Measurements from ENCODE around the gene TCEAL3. TPM values are rescaled to one million over a fixed set of nuclear protein-coding genes. Genes with fewer than 3 reads are reported as not detected.
A peak's percentile ranks its signal among the peaks of the same experiment; 100 is the strongest.
"Not testable (repeated sequence)": the region's sequence is repeated elsewhere in the genome, so short reads cannot be mapped to it uniquely, and the experiment has no call there.

The TCEAL3 gene
- total RNA-seq (2014; rRNA removed; shearing (Covaris generic); ENCODE audit: low replicate concordance) = 1.0 TPM in 1 of 2 replicates, not detected in the other

GRCh38 chrX:103607364-103608305, at the start of gene TCEAL3:
TCEAL3 (plus strand) TSS chrX:103607963; CDS start chrX:103609065, 1,102 bp downstream.
- Histone ChIP-seq H3K27me3 (no peaks in the 10 kb centered on the region), H3K9me3 (no peaks in the 10 kb centered on the region), H3K36me3 (no peaks in the 10 kb centered on the region), H3K4me3 (peak within 1 kb of the TSS; percentile 51)
- DNase-seq = peak; percentile 54

GRCh38 chrX:103560256-103560655, 47.5 kb upstream of the TCEAL3 start:
- Histone ChIP-seq H3K36me3 (no peaks in the 10 kb centered on the region), H3K4me3 (no peak overlapping the region), H3K9me3 (no peaks in the 10 kb centered on the region), H3K27me3 (no peaks in the 10 kb centered on the region)
- no peak for DNase-seq

- no peaks in the 10 kb centered on the region for H3K36me3 ChIP-seq
- H3K4me3 ChIP-seq = no peak overlapping the region
- no peaks in the 10 kb centered on the region for H3K27me3 ChIP-seq
- no peaks in the 10 kb centered on the region for H3K9me3 ChIP-seq
- no peak for DNase-seq
Observed at GRCh38 chrX:103562801-103563200, 45.0 kb upstream of the TCEAL3 start.

- no peak for DNase-seq
- H3K9me3 ChIP-seq = no peaks in the 10 kb centered on the region
- no peaks in the 10 kb centered on the region for H3K27me3 ChIP-seq
- H3K36me3 ChIP-seq = no peaks in the 10 kb centered on the region
- H3K4me3 ChIP-seq = no peak overlapping the region
Observed at GRCh38 chrX:103565197-103565596, 42.6 kb upstream of the TCEAL3 start.

GRCh38 chrX:103565752-103566151, 42.0 kb upstream of the TCEAL3 start:
- Histone ChIP-seq H3K4me3 (no peak overlapping the region), H3K27me3 (no peaks in the 10 kb centered on the region), H3K9me3 (no peaks in the 10 kb centered on the region), H3K36me3 (no peaks in the 10 kb centered on the region)
- no peak for DNase-seq

- Histone ChIP-seq H3K27me3 (no peaks in the 10 kb centered on the region), H3K9me3 (no peaks in the 10 kb centered on the region), H3K36me3 (no peaks in the 10 kb centered on the region), H3K4me3 (no peak overlapping the region)
- DNase-seq = no peak
Observed at GRCh38 chrX:103571121-103571520, 36.6 kb upstream of the TCEAL3 start.

GRCh38 chrX:103571726-103572125, 36.0 kb upstream of the TCEAL3 start:
- Histone ChIP-seq H3K27me3 (no peaks in the 10 kb centered on the region), H3K36me3 (no peaks in the 10 kb centered on the region), H3K9me3 (no peaks in the 10 kb centered on the region), H3K4me3 (no peak overlapping the region)
- no peak for DNase-seq

- Histone ChIP-seq H3K4me3 (no peak overlapping the region), H3K36me3 (no peaks in the 10 kb centered on the region), H3K27me3 (no peaks in the 10 kb centered on the region), H3K9me3 (no peaks in the 10 kb centered on the region)
- no peak for DNase-seq
Observed at GRCh38 chrX:103573202-103573601, 34.6 kb upstream of the TCEAL3 start.

- H3K4me3 ChIP-seq = peak overlapping the region; percentile 64
- peaks cover 11% of the 10 kb centered on the region for H3K36me3 ChIP-seq
- no peak for DNase-seq
Observed at GRCh38 chrX:103584596-103584995, 23.2 kb upstream of the TCEAL3 start.

GRCh38 chrX:103585411-103586313, 22.1 kb upstream of the TCEAL3 start, which contains the start of gene TCEAL4:
TCEAL4 (plus strand) TSS chrX:103585515; CDS start chrX:103586676, 1,161 bp downstream.
- Histone ChIP-seq H3K27me3 (no peaks in the 10 kb centered on the region), H3K9me3 (no peaks in the 10 kb centered on the region), H3K36me3 (peaks cover 11% of the 10 kb centered on the region), H3K4me3 (peak within 1 kb of the TSS; percentile 64)
- peak; percentile 63 for DNase-seq

More at GRCh38 chrX:103584596-103584995, 23.2 kb upstream of the TCEAL3 start:
- Histone ChIP-seq H3K9me3 (no peaks in the 10 kb centered on the region), H3K27me3 (no peaks in the 10 kb centered on the region)

- Histone ChIP-seq H3K27me3 (no peaks in the 10 kb centered on the region), H3K36me3 (peaks cover 11% of the 10 kb centered on the region), H3K9me3 (no peaks in the 10 kb centered on the region), H3K4me3 (peak overlapping the region; percentile 64)
- DNase-seq = no peak
Observed at GRCh38 chrX:103586314-103586646, 21.5 kb upstream of the TCEAL3 start.

GRCh38 chrX:103586659-103587058, 21.1 kb upstream of the TCEAL3 start:
- DNase-seq = no peak
- peaks cover 11% of the 10 kb centered on the region for H3K36me3 ChIP-seq
- H3K9me3 ChIP-seq = no peaks in the 10 kb centered on the region
- peak overlapping the region; percentile 64 for H3K4me3 ChIP-seq
- H3K27me3 ChIP-seq = no peaks in the 10 kb centered on the region

- not testable (repeated sequence) for H3K27me3 ChIP-seq, H3K9me3 ChIP-seq
Observed at GRCh38 chrX:103592295-103592694, 15.5 kb upstream of the TCEAL3 start.

GRCh38 chrX:103595202-103595601, 12.6 kb upstream of the TCEAL3 start:
- H3K27me3 ChIP-seq, H3K4me3 ChIP-seq, H3K36me3 ChIP-seq, H3K9me3 ChIP-seq, DNase-seq: not testable (repeated sequence)

More at GRCh38 chrX:103592295-103592694, 15.5 kb upstream of the TCEAL3 start:
- H3K36me3 ChIP-seq, H3K4me3 ChIP-seq, DNase-seq: not testable (repeated sequence)

- Histone ChIP-seq H3K36me3 (no peaks in the 10 kb centered on the region), H3K27me3 (no peaks in the 10 kb centered on the region), H3K4me3 (peak overlapping the region; percentile 51), H3K9me3 (no peaks in the 10 kb centered on the region)
- no peak for DNase-seq
Observed at GRCh38 chrX:103608306-103608963, 672 bp downstream of the TCEAL3 start.

- no peaks in the 10 kb centered on the region for H3K27me3 ChIP-seq
- H3K4me3 ChIP-seq = no peak overlapping the region
- no peaks in the 10 kb centered on the region; the same call in 1 of the 2 replicates for H3K36me3 ChIP-seq
- no peak for DNase-seq
- no peaks in the 10 kb centered on the region for H3K9me3 ChIP-seq
Observed at GRCh38 chrX:103610282-103610681, 2.5 kb downstream of the TCEAL3 start.

Measured in MG63 (cell line).